SK-N-SH (cell line): ENCODE results near the gene OLAH.

ENCODE experiments used
- EZH2phosphoT487 ChIP-seq: fragments of 200-600 bp; sonication (generic); IDR thresholded peaks from 2 replicates; pipeline ENCODE4 v1.6.1; 2017; ENCODE audit warnings: low read depth, mixed run types, mild to moderate bottlenecking, antibody characterized with exemption, moderate library complexity, borderline replicate concordance
- FOXM1 ChIP-seq: IDR thresholded peaks from 2 replicates; pipeline ENCODE4 v1.4.0; 2012; ENCODE audit warnings: low read depth, mild to moderate bottlenecking
- GABPA ChIP-seq: IDR thresholded peaks from 2 replicates; pipeline ENCODE4 v1.4.0; 2012; ENCODE audit warnings: low read depth, mild to moderate bottlenecking
- JUND ChIP-seq: IDR thresholded peaks from 2 replicates; pipeline ENCODE4 v1.4.0; 2012
- POLR2AphosphoS5 ChIP-seq: IDR thresholded peaks from 2 replicates; pipeline ENCODE4 v1.6.1; 2012; ENCODE audit warnings: low read depth, low read length
- RFX5 ChIP-seq: IDR thresholded peaks from 2 replicates; pipeline ENCODE4 v1.6.1; 2012; ENCODE audit warnings: mild to moderate bottlenecking, improper control_type of control experiment, low read length
- SMC3 ChIP-seq: IDR thresholded peaks from 2 replicates; pipeline ENCODE4 v1.6.1; 2012; ENCODE audit warnings: low read depth, low read length, improper control_type of control experiment
- TF ChIP-seq, protein P1 (sequence below): fragments of 200-600 bp; sonication (generic); IDR thresholded peaks from 2 replicates; pipeline ENCODE4 v1.6.1; 2017; ENCODE audit warnings: antibody characterized with exemption, mild to moderate bottlenecking, moderate library complexity
- TF ChIP-seq, protein P2 (sequence below): IDR thresholded peaks from 2 replicates; pipeline ENCODE4 v1.6.1; 2012; ENCODE audit warnings: mild to moderate bottlenecking, low read depth, low read length, moderate library complexity
- TF ChIP-seq, protein P3 (sequence below): IDR thresholded peaks from 2 replicates; pipeline ENCODE4 v1.4.0; 2012; ENCODE audit warnings: low read depth
- TF ChIP-seq, protein P4 (sequence below): IDR thresholded peaks from 2 replicates; pipeline ENCODE4 v1.4.0; 2012; ENCODE audit warnings: low read depth, borderline replicate concordance
- TF ChIP-seq, protein P5 (sequence below): fragments of 150-350 bp; IDR thresholded peaks from 2 replicates; pipeline ENCODE4 v1.6.1; 2017; ENCODE audit warnings: antibody characterized with exemption, low read length, low read depth, borderline replicate concordance

DNA sequence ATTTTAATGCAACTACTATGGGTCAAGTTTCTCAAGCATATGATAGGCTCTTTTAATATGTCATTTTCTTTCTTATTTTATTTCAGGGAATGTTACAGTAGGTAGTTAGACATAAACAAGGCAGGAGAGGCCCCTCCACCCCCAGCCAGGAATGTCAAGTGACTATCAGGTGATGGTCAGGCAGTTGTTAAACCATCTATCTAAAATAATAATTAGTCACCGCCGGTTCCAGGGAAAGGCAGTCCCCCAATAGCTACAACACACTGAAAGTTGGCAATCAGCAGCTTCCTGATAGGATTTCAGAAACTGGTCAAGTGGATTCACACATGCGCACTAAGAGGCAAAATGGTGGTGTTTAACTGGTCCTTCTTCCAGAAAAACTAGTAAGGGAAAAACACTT lies 9.3 kb downstream of the OLAH start:
- TF ChIP-seq, protein P1, sequence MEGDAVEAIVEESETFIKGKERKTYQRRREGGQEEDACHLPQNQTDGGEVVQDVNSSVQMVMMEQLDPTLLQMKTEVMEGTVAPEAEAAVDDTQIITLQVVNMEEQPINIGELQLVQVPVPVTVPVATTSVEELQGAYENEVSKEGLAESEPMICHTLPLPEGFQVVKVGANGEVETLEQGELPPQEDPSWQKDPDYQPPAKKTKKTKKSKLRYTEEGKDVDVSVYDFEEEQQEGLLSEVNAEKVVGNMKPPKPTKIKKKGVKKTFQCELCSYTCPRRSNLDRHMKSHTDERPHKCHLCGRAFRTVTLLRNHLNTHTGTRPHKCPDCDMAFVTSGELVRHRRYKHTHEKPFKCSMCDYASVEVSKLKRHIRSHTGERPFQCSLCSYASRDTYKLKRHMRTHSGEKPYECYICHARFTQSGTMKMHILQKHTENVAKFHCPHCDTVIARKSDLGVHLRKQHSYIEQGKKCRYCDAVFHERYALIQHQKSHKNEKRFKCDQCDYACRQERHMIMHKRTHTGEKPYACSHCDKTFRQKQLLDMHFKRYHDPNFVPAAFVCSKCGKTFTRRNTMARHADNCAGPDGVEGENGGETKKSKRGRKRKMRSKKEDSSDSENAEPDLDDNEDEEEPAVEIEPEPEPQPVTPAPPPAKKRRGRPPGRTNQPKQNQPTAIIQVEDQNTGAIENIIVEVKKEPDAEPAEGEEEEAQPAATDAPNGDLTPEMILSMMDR: no peak
- TF ChIP-seq, protein P2, sequence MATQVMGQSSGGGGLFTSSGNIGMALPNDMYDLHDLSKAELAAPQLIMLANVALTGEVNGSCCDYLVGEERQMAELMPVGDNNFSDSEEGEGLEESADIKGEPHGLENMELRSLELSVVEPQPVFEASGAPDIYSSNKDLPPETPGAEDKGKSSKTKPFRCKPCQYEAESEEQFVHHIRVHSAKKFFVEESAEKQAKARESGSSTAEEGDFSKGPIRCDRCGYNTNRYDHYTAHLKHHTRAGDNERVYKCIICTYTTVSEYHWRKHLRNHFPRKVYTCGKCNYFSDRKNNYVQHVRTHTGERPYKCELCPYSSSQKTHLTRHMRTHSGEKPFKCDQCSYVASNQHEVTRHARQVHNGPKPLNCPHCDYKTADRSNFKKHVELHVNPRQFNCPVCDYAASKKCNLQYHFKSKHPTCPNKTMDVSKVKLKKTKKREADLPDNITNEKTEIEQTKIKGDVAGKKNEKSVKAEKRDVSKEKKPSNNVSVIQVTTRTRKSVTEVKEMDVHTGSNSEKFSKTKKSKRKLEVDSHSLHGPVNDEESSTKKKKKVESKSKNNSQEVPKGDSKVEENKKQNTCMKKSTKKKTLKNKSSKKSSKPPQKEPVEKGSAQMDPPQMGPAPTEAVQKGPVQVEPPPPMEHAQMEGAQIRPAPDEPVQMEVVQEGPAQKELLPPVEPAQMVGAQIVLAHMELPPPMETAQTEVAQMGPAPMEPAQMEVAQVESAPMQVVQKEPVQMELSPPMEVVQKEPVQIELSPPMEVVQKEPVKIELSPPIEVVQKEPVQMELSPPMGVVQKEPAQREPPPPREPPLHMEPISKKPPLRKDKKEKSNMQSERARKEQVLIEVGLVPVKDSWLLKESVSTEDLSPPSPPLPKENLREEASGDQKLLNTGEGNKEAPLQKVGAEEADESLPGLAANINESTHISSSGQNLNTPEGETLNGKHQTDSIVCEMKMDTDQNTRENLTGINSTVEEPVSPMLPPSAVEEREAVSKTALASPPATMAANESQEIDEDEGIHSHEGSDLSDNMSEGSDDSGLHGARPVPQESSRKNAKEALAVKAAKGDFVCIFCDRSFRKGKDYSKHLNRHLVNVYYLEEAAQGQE: no peak
- TF ChIP-seq RFX5 (no peak), SMC3 (no peak), EZH2phosphoT487 (no peak), POLR2AphosphoS5 (no peak), FOXM1 (no peak), GABPA (no peak), JUND (no peak)
- TF ChIP-seq, protein P3, sequence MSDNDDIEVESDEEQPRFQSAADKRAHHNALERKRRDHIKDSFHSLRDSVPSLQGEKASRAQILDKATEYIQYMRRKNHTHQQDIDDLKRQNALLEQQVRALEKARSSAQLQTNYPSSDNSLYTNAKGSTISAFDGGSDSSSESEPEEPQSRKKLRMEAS: no peak
- TF ChIP-seq, protein P4, sequence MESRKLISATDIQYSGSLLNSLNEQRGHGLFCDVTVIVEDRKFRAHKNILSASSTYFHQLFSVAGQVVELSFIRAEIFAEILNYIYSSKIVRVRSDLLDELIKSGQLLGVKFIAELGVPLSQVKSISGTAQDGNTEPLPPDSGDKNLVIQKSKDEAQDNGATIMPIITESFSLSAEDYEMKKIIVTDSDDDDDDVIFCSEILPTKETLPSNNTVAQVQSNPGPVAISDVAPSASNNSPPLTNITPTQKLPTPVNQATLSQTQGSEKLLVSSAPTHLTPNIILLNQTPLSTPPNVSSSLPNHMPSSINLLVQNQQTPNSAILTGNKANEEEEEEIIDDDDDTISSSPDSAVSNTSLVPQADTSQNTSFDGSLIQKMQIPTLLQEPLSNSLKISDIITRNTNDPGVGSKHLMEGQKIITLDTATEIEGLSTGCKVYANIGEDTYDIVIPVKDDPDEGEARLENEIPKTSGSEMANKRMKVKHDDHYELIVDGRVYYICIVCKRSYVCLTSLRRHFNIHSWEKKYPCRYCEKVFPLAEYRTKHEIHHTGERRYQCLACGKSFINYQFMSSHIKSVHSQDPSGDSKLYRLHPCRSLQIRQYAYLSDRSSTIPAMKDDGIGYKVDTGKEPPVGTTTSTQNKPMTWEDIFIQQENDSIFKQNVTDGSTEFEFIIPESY: no peak
- TF ChIP-seq, protein P5, sequence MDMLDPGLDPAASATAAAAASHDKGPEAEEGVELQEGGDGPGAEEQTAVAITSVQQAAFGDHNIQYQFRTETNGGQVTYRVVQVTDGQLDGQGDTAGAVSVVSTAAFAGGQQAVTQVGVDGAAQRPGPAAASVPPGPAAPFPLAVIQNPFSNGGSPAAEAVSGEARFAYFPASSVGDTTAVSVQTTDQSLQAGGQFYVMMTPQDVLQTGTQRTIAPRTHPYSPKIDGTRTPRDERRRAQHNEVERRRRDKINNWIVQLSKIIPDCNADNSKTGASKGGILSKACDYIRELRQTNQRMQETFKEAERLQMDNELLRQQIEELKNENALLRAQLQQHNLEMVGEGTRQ: no peak
